OCI-LY1 (cell line): ENCODE measurements around the gene OCRL.
"Not testable (repeated sequence)": the region's sequence is repeated elsewhere in the genome, so short reads cannot be mapped to it uniquely, and the experiment has no call there.

ENCODE experiments used
- H2AFZ ChIP-seq: fragments of 200-600 bp; sonication (generic), shearing (Covaris generic); 2 replicates; pipeline ENCODE4 v1.6.0; 2014; ENCODE audit warnings: antibody characterized with exemption, mild to moderate bottlenecking, low read length
- H3F3A ChIP-seq: fragments of 200-600 bp; sonication (generic), shearing (Covaris generic); 2 replicates; pipeline ENCODE4 v1.6.0; 2014; ENCODE audit warnings: mild to moderate bottlenecking, antibody characterized with exemption, low read length, moderate library complexity; ENCODE audit not compliant: insufficient read depth
- H3K27ac ChIP-seq: fragments of 200-600 bp; sonication (generic); 2 replicates; pipeline ENCODE4 v1.5.1; 2014; ENCODE audit warnings: low read length, mixed run types, mild to moderate bottlenecking, low read depth; ENCODE audit not compliant: poor library complexity, severe bottlenecking
- H3K27me3 ChIP-seq: fragments of 200-600 bp; sonication (generic); 2 replicates; pipeline ENCODE4 v1.6.0; 2014; ENCODE audit warnings: antibody characterized with exemption, mild to moderate bottlenecking, low read length, moderate library complexity; ENCODE audit not compliant: insufficient read depth
- H3K36me3 ChIP-seq: fragments of 200-600 bp; sonication (generic); 2 replicates; pipeline ENCODE4 v1.6.1; 2014; ENCODE audit warnings: mild to moderate bottlenecking, antibody characterized with exemption, low read length, moderate library complexity, mixed read lengths; ENCODE audit not compliant: insufficient read depth
- H3K4me1 ChIP-seq: fragments of 200-600 bp; sonication (generic); 2 replicates; pipeline ENCODE4 v1.5.1; 2014; ENCODE audit warnings: mild to moderate bottlenecking, low read length, moderate library complexity; ENCODE audit not compliant: insufficient read depth, severe bottlenecking
- H3K4me2 ChIP-seq: fragments of 200-600 bp; sonication (generic), shearing (Covaris generic); 2 replicates; pipeline ENCODE4 v1.6.1; 2014; ENCODE audit warnings: low read length
- H3K4me3 ChIP-seq: fragments of 200-600 bp; sonication (generic); 2 replicates; pipeline ENCODE4 v1.5.1; 2014; ENCODE audit warnings: low read length, low read depth, mild to moderate bottlenecking, mixed read lengths; ENCODE audit not compliant: poor library complexity, severe bottlenecking
- H3K79me2 ChIP-seq: fragments of 200-600 bp; shearing (Covaris generic); 2 replicates; pipeline ENCODE4 v1.6.1; 2016; ENCODE audit warnings: mixed run types, low read length, mixed read lengths; ENCODE audit not compliant: insufficient read depth
- H3K9ac ChIP-seq: fragments of 200-600 bp; sonication (generic), shearing (Covaris generic); 2 replicates; pipeline ENCODE4 v1.6.1; 2014; ENCODE audit warnings: mild to moderate bottlenecking, low read length, mixed read lengths
- H3K9me2 ChIP-seq: fragments of 200-600 bp; sonication (generic), shearing (Covaris generic); 2 replicates; pipeline ENCODE4 v1.6.1; 2014; ENCODE audit warnings: low read depth, mild to moderate bottlenecking, low read length, mixed read lengths
- H3K9me3 ChIP-seq: fragments of 200-600 bp; shearing (Covaris generic); 2 replicates; pipeline ENCODE4 v1.6.1; 2014; ENCODE audit warnings: low read length, mixed read lengths
- H4K20me1 ChIP-seq: fragments of 200-600 bp; sonication (generic), shearing (Covaris generic); 2 replicates; pipeline ENCODE4 v1.6.0; 2016; ENCODE audit warnings: mild to moderate bottlenecking, low read length; ENCODE audit not compliant: insufficient read depth
- CTCF ChIP-seq: fragments of 200-600 bp; sonication (generic), shearing (Covaris generic); IDR thresholded peaks from 2 replicates; pipeline ENCODE4 v1.5.1; 2017; ENCODE audit warnings: mild to moderate bottlenecking, antibody characterized with exemption, low read length, moderate library complexity, mixed read lengths
- EZH2 ChIP-seq: fragments of 200-600 bp; sonication (generic), shearing (Covaris generic); IDR thresholded peaks from 2 replicates; pipeline ENCODE4 v1.8.0; 2017; ENCODE audit warnings: borderline replicate concordance, mixed run types, mild to moderate bottlenecking, antibody characterized with exemption, low read length, moderate library complexity, mixed read lengths

OCRL gene

GRCh38 chrX:129549124-129549523, 9.1 kb downstream of the OCRL start:
- Histone ChIP-seq H3K4me2 (no peak overlapping the region), H3K4me3 (no peak overlapping the region), H3F3A (no peaks in the 10 kb centered on the region), H3K9me2 (no peaks in the 10 kb centered on the region), H3K36me3 (0 out of 2 replicates have a peak, but pooled peaks cover 4% of the 10 kb centered on the region), H3K79me2 (no peaks in the 10 kb centered on the region), H3K9me3 (no peaks in the 10 kb centered on the region), H4K20me1 (no peaks in the 10 kb centered on the region), H3K9ac (no peak overlapping the region), H2AFZ (no peak overlapping the region), H3K27me3 (no peaks in the 10 kb centered on the region), H3K27ac (no peak overlapping the region), H3K4me1 (peaks cover 9% of the 10 kb centered on the region)
- TF ChIP-seq CTCF (no peak), EZH2 (no peak)

- Histone ChIP-seq H3F3A (no peaks in the 10 kb centered on the region), H3K4me2 (no peak overlapping the region; the same call in 1 of the 2 replicates), H3K4me3 (no peak overlapping the region), H3K27ac (peak overlapping the region; percentile 40), H4K20me1 (no peaks in the 10 kb centered on the region), H2AFZ (no peak overlapping the region), H3K9me3 (no peaks in the 10 kb centered on the region), H3K36me3 (0 out of 2 replicates have a peak, but pooled peaks cover 4% of the 10 kb centered on the region), H3K79me2 (no peaks in the 10 kb centered on the region), H3K9me2 (no peaks in the 10 kb centered on the region), H3K9ac (no peak overlapping the region), H3K27me3 (no peaks in the 10 kb centered on the region), H3K4me1 (peaks cover 13% of the 10 kb centered on the region)
- TF ChIP-seq EZH2 (no peak), CTCF (no peak)
These were observed 13.7 kb downstream of the OCRL start for GRCh38 chrX:129553619-129554288.

- H2AFZ ChIP-seq, H3K9me3 ChIP-seq, H3F3A ChIP-seq, H3K9ac ChIP-seq, H3K9me2 ChIP-seq, H3K27me3 ChIP-seq, H3K4me2 ChIP-seq, H3K4me3 ChIP-seq, H3K79me2 ChIP-seq, H3K36me3 ChIP-seq, H4K20me1 ChIP-seq, H3K27ac ChIP-seq: not testable (repeated sequence)
- peaks cover 13% of the 10 kb centered on the region for H3K4me1 ChIP-seq
These were observed 14.8 kb downstream of the OCRL start for GRCh38 chrX:129554816-129555215.

GRCh38 chrX:129556806-129557315, 16.8 kb downstream of the OCRL start:
- no peak overlapping the region for H3K4me3 ChIP-seq
- no peak overlapping the region for H2AFZ ChIP-seq
- no peaks in the 10 kb centered on the region for H3K27me3 ChIP-seq
- H3K79me2 ChIP-seq, result no peaks in the 10 kb centered on the region
- H3K9ac ChIP-seq, result no peak overlapping the region
- H3F3A ChIP-seq, result no peaks in the 10 kb centered on the region
- H3K4me1 ChIP-seq, result peaks cover 13% of the 10 kb centered on the region
- no peaks in the 10 kb centered on the region for H3K9me2 ChIP-seq
- H3K9me3 ChIP-seq, result no peaks in the 10 kb centered on the region
- no peak overlapping the region for H3K4me2 ChIP-seq
- 0 out of 2 replicates have a peak, but pooled peaks cover 5% of the 10 kb centered on the region for H3K36me3 ChIP-seq
- no peaks in the 10 kb centered on the region for H4K20me1 ChIP-seq
- H3K27ac ChIP-seq, result no peak overlapping the region
- TF ChIP-seq CTCF, result no peak
- TF ChIP-seq EZH2, result no peak
